IMR-90 (cell line): ENCODE data around the gene FCGR2B. TPM values are rescaled to one million over a fixed set of nuclear protein-coding genes. Genes with fewer than 3 reads are reported as not detected.

Source experiments
- ATAC-seq: fragments of 200-7000 bp; cut with Tn5 transposase; 2 replicates; pipeline ENCODE4 v1.9.1; 2020; ENCODE audit warnings: low read depth, mild to moderate bottlenecking, moderate library complexity
- BruUV-seq: library from RNA; stranded (reverse); fragments of 400-500 nt; replicated peaks from 2 replicates; lab custom pipeline; 2021; lab: Mats Ljungman, UMichigan
- CTCF ChIA-PET: fragments of 300-600 bp; formaldehyde crosslinking; extraction: SDS; loops from one replicate; lab custom pipeline; 2021; ENCODE audit warnings: antibody characterized with exemption; lab: Yijun Ruan, JAX
- POLR2A ChIA-PET: fragments of 300-600 bp; sonication (Branson Sonifier 250); formaldehyde crosslinking; loops from one replicate; lab custom pipeline; 2022; ENCODE audit warnings: antibody characterized with exemption; ENCODE audit not compliant: unreplicated experiment; lab: Charles Lee
- DNase-seq: peaks from one replicate; pipeline ENCODE4 v3.0.0; 2013
- H2AFZ ChIP-seq: replicated peaks from 2 replicates; pipeline ENCODE3; 2013; ENCODE audit warnings: low read length, mild to moderate bottlenecking; ENCODE audit not compliant: poor library complexity
- H2AK5ac ChIP-seq: 2 replicates; pipeline ENCODE4 v1.6.1; 2013; ENCODE audit warnings: low read depth, low read length, inconsistent platforms
- H2AK9ac ChIP-seq: replicated peaks from 2 replicates; pipeline ENCODE3; 2013; ENCODE audit warnings: mild to moderate bottlenecking, low read depth, low read length, moderate library complexity; ENCODE audit not compliant: poor library complexity
- H2BK120ac ChIP-seq: 2 replicates; pipeline ENCODE4 v1.6.1; 2013; ENCODE audit warnings: low read depth, low read length, inconsistent platforms
- H2BK15ac ChIP-seq: 3 replicates; pipeline ENCODE4 v1.6.1; 2013; ENCODE audit warnings: low read depth, low read length, inconsistent platforms
- H2BK20ac ChIP-seq: 2 replicates; pipeline ENCODE4 v1.6.1; 2013; ENCODE audit warnings: low read depth, mild to moderate bottlenecking, inconsistent platforms, low read length, moderate library complexity
- H2BK5ac ChIP-seq: 2 replicates; pipeline ENCODE4 v1.6.1; 2013; ENCODE audit warnings: mild to moderate bottlenecking, low read depth, low read length, inconsistent platforms; ENCODE audit not compliant: poor library complexity, severe bottlenecking
- H3K14ac ChIP-seq: replicated peaks from 2 replicates; pipeline ENCODE4 v1.6.1; 2013; ENCODE audit warnings: low read depth, low read length, inconsistent platforms
- H3K18ac ChIP-seq: 2 replicates; pipeline ENCODE4 v1.6.1; 2013; ENCODE audit warnings: low read depth, low read length, control low read depth
- H3K23ac ChIP-seq: 2 replicates; pipeline ENCODE4 v1.6.1; 2013; ENCODE audit warnings: low read depth, low read length, inconsistent platforms
- H3K27ac ChIP-seq: 2 replicates; pipeline ENCODE4 v1.5.1; 2013; ENCODE audit warnings: mild to moderate bottlenecking, control low read depth, low read length; ENCODE audit not compliant: insufficient read depth
- H3K27me3 ChIP-seq: 2 replicates; pipeline ENCODE4 v1.6.1; 2013; ENCODE audit warnings: low read length; ENCODE audit not compliant: control insufficient read depth, insufficient read depth
- H3K36me3 ChIP-seq: 2 replicates; pipeline ENCODE4 v1.6.1; 2013; ENCODE audit warnings: low read length, mixed read lengths; ENCODE audit not compliant: control insufficient read depth, insufficient read depth
- H3K4ac ChIP-seq: 2 replicates; pipeline ENCODE4 v1.6.1; 2013; ENCODE audit warnings: low read depth, low read length, inconsistent platforms
- H3K4me1 ChIP-seq: 2 replicates; pipeline ENCODE4 v1.6.1; 2013; ENCODE audit warnings: low read length, mixed read lengths; ENCODE audit not compliant: control insufficient read depth, insufficient read depth
- H3K4me2 ChIP-seq: 2 replicates; pipeline ENCODE4 v1.6.1; 2013; ENCODE audit warnings: low read depth, mild to moderate bottlenecking, control low read depth, low read length, moderate library complexity
- H3K4me3 ChIP-seq: 2 replicates; pipeline ENCODE4 v1.5.1; 2013; ENCODE audit warnings: low read depth, mild to moderate bottlenecking, control low read depth, low read length, moderate library complexity; ENCODE audit not compliant: insufficient read depth
- H3K56ac ChIP-seq: 2 replicates; pipeline ENCODE4 v1.6.1; 2013; ENCODE audit warnings: low read length, inconsistent platforms; ENCODE audit not compliant: insufficient read depth; ENCODE audit errors: extremely low read depth
- H3K79me1 ChIP-seq, 2 experiments: 2 replicates each; pipeline ENCODE4 v1.6.1; 2013; ENCODE audit warnings: low read length in 2 of 2, inconsistent platforms in 1 of 2, low read depth in 1 of 2
- H3K9ac ChIP-seq: 2 replicates; pipeline ENCODE4 v1.6.1; 2013; ENCODE audit warnings: low read depth, low read length, control low read depth
- H3K9me1 ChIP-seq: 2 replicates; pipeline ENCODE4 v1.6.1; 2013; ENCODE audit warnings: low read length, inconsistent platforms; ENCODE audit not compliant: insufficient read depth
- H3K9me3 ChIP-seq: 2 replicates; pipeline ENCODE4 v1.6.1; 2013; ENCODE audit warnings: low read length; ENCODE audit not compliant: control insufficient read depth, insufficient read depth
- H4K20me1 ChIP-seq: 2 replicates; pipeline ENCODE4 v1.6.1; 2013; ENCODE audit warnings: low read length, inconsistent platforms; ENCODE audit not compliant: insufficient read depth
- H4K5ac ChIP-seq: 2 replicates; pipeline ENCODE4 v1.6.1; 2013; ENCODE audit warnings: mild to moderate bottlenecking, low read depth, low read length, control low read depth
- H4K8ac ChIP-seq, 2 experiments: 2 replicates each; pipeline ENCODE4 v1.6.1; 2013; ENCODE audit warnings: low read depth in 2 of 2, low read length in 2 of 2, control low read depth in 1 of 2, inconsistent platforms in 1 of 2
- H4K91ac ChIP-seq: 2 replicates; pipeline ENCODE4 v1.6.1; 2013; ENCODE audit warnings: low read depth, low read length, inconsistent platforms; ENCODE audit not compliant: insufficient read depth
- BHLHE40 ChIP-seq: fragments of 150-350 bp; IDR thresholded peaks from 2 replicates; pipeline ENCODE4 v1.6.1; 2016; ENCODE audit warnings: mild to moderate bottlenecking, low read depth, low read length
- CHD1 ChIP-seq: IDR thresholded peaks from 2 replicates; pipeline ENCODE4 v1.6.1; 2012; ENCODE audit warnings: low read depth, low read length, improper control_type of control experiment
- CTCF ChIP-seq: conservative IDR thresholded peaks from 2 replicates; pipeline ENCODE4 v1.5.1; 2012; ENCODE audit warnings: mild to moderate bottlenecking, low read depth, low read length, improper control_type of control experiment
- ELK1 ChIP-seq: fragments of 150-350 bp; IDR thresholded peaks from 2 replicates; pipeline ENCODE4 v1.6.1; 2016; ENCODE audit warnings: low read depth, mild to moderate bottlenecking, low read length, moderate library complexity, borderline replicate concordance
- FOS ChIP-seq: fragments of 150-350 bp; IDR thresholded peaks from 2 replicates; pipeline ENCODE4 v1.6.1; 2016; ENCODE audit warnings: low read depth, low read length
- MAZ ChIP-seq: IDR thresholded peaks from 2 replicates; pipeline ENCODE4 v1.6.1; 2012; ENCODE audit warnings: low read depth, mild to moderate bottlenecking, low read length, improper control_type of control experiment, moderate library complexity, borderline replicate concordance
- MXI1 ChIP-seq: IDR thresholded peaks from 2 replicates; pipeline ENCODE4 v1.6.1; 2012; ENCODE audit warnings: low read depth, mild to moderate bottlenecking, low read length, moderate library complexity, borderline replicate concordance
- NFE2L2 ChIP-seq: fragments of 150-350 bp; IDR thresholded peaks from 2 replicates; pipeline ENCODE4 v1.6.1; 2016; ENCODE audit warnings: low read depth, mild to moderate bottlenecking, low read length
- POLR2A ChIP-seq: IDR thresholded peaks from 2 replicates; pipeline ENCODE4 v1.6.1; 2012; ENCODE audit warnings: mild to moderate bottlenecking, low read depth, low read length
- RAD21 ChIP-seq: IDR thresholded peaks from 2 replicates; pipeline ENCODE4 v1.6.1; 2012; ENCODE audit warnings: low read length, improper control_type of control experiment
- RCOR1 ChIP-seq: IDR thresholded peaks from 2 replicates; pipeline ENCODE4 v1.6.1; 2012; ENCODE audit warnings: mild to moderate bottlenecking, low read length, improper control_type of control experiment; ENCODE audit not compliant: insufficient replicate concordance
- RFX5 ChIP-seq: IDR thresholded peaks from 2 replicates; pipeline ENCODE4 v1.8.0; 2012; ENCODE audit warnings: low read depth, mild to moderate bottlenecking, low read length, moderate library complexity
- SMC3 ChIP-seq: fragments of 150-350 bp; IDR thresholded peaks from 2 replicates; pipeline ENCODE4 v1.6.1; 2016; ENCODE audit warnings: low read depth, mild to moderate bottlenecking, antibody characterized with exemption, low read length, moderate library complexity
- WGBS, 2 experiments: methylation state at CpG; one replicate each; pipeline versions ENCODE4 v1.1.5 to v1.1.7; 2013; ENCODE audit warnings: missing lambda C conversion rate in 2 of 2; ENCODE audit not compliant: insufficient read length in 1 of 2; ENCODE audit errors: extremely low coverage in 2 of 2; 5-methylcytosine and 5-hydroxymethylcytosine counted together
- dilution Hi-C: fragments of 300-500 bp; cut with HindIII; formaldehyde crosslinking; loops from one replicate; pipeline ENCODE4 v1.14.3; 2018; ENCODE audit warnings: low sequenced_read_pairs; ENCODE audit not compliant: unreplicated experiment
- in situ Hi-C: fragments of 300-500 bp; cut with MboI; formaldehyde crosslinking; loops from 3 replicates; pipeline ENCODE4 v1.14.3; 2019; ENCODE audit warnings: low sequenced_read_pairs, inconsistent platforms, mixed read lengths
- intact Hi-C: fragments of 100-400 bp; cut with micrococcal nuclease; formaldehyde crosslinking; loops from 2 replicates; pipeline ENCODE4 v1.10.0; 2022
- polyA plus RNA-seq, 3 experiments: library from polyadenylated mRNA; depleted of rRNA; stranded (reverse); fragments of >200 nt; gene quantifications; 2 replicates each; pipeline ENCODE4 v1.2.3, GENCODE V29; 2012; ENCODE audit warnings: low replicate concordance in 1 of 3
- total RNA-seq: library from RNA; depleted of rRNA; stranded (reverse); fragments of >200 nt; gene quantifications from 2 replicates; pipeline ENCODE4 v1.2.3, GENCODE V29; 2012

The FCGR2B gene
- total and polyA plus RNA-seq, 2 of the 4 experiments (the other 2 are of a cell fraction), result not detected

- Histone ChIP-seq H3K9me3 (no peaks in the 10 kb centered on the region), H3K56ac (no peak within 1 kb of the TSS), H3K4me3 (no peak within 1 kb of the TSS), H2AK5ac (no peak within 1 kb of the TSS), H3K4ac (no peak within 1 kb of the TSS), H3K23ac (no peak within 1 kb of the TSS), H3K9me1 (no peaks in the 10 kb centered on the region), H3K4me2 (no peak within 1 kb of the TSS), H4K5ac (no peak within 1 kb of the TSS), H3K18ac (no peak within 1 kb of the TSS), H3K27ac (no peak within 1 kb of the TSS), H2BK120ac (no peak within 1 kb of the TSS), H4K91ac (no peak within 1 kb of the TSS), H2BK5ac (no peak within 1 kb of the TSS), H4K8ac (no peak within 1 kb of the TSS), H2BK15ac (no peak within 1 kb of the TSS), H3K36me3 (no peaks in the 10 kb centered on the region), H2AFZ (no peak within 1 kb of the TSS), H2AK9ac (no peak within 1 kb of the TSS), H3K4me1 (no peaks in the 10 kb centered on the region), H2BK20ac (no peak within 1 kb of the TSS), H3K14ac (no peak within 1 kb of the TSS), H3K27me3 (no peaks in the 10 kb centered on the region), H3K9ac (no peak within 1 kb of the TSS), H4K20me1 (no peaks in the 10 kb centered on the region), H3K79me1 (no peaks in the 10 kb centered on the region)
- no peak for DNase-seq
- ChIA-PET POLR2A (no interaction called here), CTCF (no interaction called here)
- dilution Hi-C loops (no loop called here), in situ Hi-C loops (loop anchor here (25.0 kb wide), 1 partner anchor 106 kb away; the partner anchor contains the start of gene DUSP12), intact Hi-C loops (no loop called here)
- no TSS peak for BruUV-seq
- no peak for TF ChIP-seq RAD21
- no peak for TF ChIP-seq POLR2A
- TF ChIP-seq BHLHE40, result no peak
- no peak for TF ChIP-seq RCOR1
- TF ChIP-seq CTCF, result no peak
- no peak for TF ChIP-seq FOS
- no peak for TF ChIP-seq ELK1
- TF ChIP-seq NFE2L2, result no peak
- no peak for TF ChIP-seq SMC3
- TF ChIP-seq CHD1, result no peak
- no peak for TF ChIP-seq MXI1
- TF ChIP-seq MAZ, result no peak
- no peak for TF ChIP-seq RFX5
- ATAC-seq, result no peak
- WGBS, 2 experiments, result no CpG with 5 or more reads among the region's 4 CpGs
These were observed 31.9 kb upstream of the FCGR2B start, which contains the start of gene FCGR3B for GRCh38 chr1:161631076-161631475. FCGR3B (minus strand) TSS chr1:161631176; CDS start chr1:161631094, 82 bp downstream.
